ENCODE data around the gene FOXK1. TPM values are rescaled to one million over a fixed set of nuclear protein-coding genes. Genes with fewer than 3 reads are reported as not detected.

Gene FOXK1
- total RNA-seq, 2 donors from 2014 or later, result 29.6 to 30.8 TPM

DNA sequence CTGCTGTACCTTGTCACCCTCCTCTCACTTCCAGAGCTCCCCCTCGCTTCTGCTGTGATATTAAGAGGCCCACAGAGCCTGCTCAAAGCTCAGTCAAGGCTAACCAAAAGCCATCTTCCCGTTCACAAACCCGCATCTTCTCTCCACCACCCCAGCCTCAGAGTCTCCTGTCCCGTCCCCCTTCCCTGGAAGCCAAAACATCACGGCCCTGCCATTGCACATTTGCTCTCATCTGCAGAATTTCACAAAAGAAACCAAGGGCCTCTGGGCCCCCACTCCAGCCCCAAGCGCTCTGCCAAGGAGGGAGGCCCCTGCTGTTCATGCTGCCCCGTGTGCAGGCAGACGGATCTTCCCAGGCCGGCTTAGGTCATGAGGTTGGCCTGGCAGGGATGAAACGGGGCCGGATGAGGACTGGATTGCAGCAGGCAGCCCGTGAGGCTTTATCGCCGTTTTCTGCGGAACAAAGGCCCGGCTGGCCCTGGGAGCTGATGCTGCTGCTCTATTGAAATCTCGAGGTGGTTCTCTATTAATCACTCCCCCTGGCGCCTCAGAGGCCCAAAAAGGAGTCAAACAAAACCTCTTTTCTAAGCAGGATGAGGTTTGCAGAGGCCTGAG lies 31.6 kb upstream of the FOXK1 start:
- Histone ChIP-seq H3K9ac (ENCODE audit: low read depth in 2 of 2, low read length in 2 of 2) (no peak overlapping the region), H3K4me3 (no peak overlapping the region), H3K36me3 (no peaks in the 10 kb centered on the region), H3K4me1 (no peaks in the 10 kb centered on the region), H3K9me3 (no peaks in the 10 kb centered on the region), H3K27me3 (no peaks in the 10 kb centered on the region), H3K27ac (no peak overlapping the region)
- TF ChIP-seq, protein P1, sequence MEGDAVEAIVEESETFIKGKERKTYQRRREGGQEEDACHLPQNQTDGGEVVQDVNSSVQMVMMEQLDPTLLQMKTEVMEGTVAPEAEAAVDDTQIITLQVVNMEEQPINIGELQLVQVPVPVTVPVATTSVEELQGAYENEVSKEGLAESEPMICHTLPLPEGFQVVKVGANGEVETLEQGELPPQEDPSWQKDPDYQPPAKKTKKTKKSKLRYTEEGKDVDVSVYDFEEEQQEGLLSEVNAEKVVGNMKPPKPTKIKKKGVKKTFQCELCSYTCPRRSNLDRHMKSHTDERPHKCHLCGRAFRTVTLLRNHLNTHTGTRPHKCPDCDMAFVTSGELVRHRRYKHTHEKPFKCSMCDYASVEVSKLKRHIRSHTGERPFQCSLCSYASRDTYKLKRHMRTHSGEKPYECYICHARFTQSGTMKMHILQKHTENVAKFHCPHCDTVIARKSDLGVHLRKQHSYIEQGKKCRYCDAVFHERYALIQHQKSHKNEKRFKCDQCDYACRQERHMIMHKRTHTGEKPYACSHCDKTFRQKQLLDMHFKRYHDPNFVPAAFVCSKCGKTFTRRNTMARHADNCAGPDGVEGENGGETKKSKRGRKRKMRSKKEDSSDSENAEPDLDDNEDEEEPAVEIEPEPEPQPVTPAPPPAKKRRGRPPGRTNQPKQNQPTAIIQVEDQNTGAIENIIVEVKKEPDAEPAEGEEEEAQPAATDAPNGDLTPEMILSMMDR (IDR thresholded peaks at IDR 0.05), result no peak
- intact Hi-C loops (cut with DNase I), result no loop called here
- no peak for DNase-seq

DNA sequence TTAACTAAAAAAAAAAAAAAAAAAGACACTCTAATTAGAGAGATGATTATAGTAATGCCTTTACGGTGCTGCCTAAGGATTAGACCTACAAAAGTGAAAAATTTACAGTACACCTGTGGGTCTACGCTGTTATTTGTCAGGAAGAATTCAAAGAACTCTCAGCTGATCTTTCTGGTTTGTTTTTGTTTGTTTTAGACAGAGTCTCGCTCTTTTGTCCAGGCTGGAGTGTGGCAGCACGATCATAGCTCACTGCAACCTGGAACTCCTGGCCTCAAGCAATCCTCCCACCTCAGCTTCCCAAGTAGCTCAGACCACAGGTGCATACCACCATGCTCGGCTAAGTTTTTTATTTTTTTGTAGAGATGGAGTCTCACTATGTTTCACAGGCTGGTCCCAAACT lies 28.3 kb upstream of the FOXK1 start:
- intact Hi-C loops (cut with DNase I), result no loop called here

DNA sequence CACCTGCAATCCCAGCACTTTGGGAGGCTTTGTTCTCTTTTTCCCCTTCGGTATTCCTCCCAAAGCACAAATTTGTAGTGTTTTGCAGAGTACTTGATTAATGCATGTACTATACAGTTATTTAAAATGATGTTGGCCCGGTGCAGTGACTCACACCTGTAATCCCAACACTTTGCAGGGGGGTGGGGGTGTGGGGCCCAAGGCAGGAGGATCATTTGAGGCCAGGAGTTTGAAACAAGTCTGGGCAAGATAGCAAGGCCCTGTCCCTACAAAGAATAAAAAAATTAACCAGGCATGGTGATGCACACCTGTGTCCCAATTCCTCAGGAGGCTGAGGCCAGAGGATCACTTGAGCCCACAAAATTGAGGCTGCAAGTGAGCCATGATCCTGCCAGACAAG lies 26.8 kb upstream of the FOXK1 start:
- Histone ChIP-seq H3K4me3 (no peak overlapping the region), H3K27me3 (no peaks in the 10 kb centered on the region), H3K9me3 (no peaks in the 10 kb centered on the region), H3K4me1 (no peaks in the 10 kb centered on the region), H3K27ac (no peak overlapping the region), H3K9ac (ENCODE audit: low read depth in 2 of 2, low read length in 2 of 2) (no peak overlapping the region), H3K36me3 (no peaks in the 10 kb centered on the region)
- intact Hi-C loops (cut with DNase I), result no loop called here
- TF ChIP-seq, protein P1 (IDR thresholded peaks at IDR 0.05), result no peak
- DNase-seq, result no peak

More for the DNA sequence above, 28.3 kb upstream of the FOXK1 start:
- H3K4me3 ChIP-seq, result no peak overlapping the region
- no peaks in the 10 kb centered on the region for H3K27me3 ChIP-seq
- H3K4me1 ChIP-seq, result no peaks in the 10 kb centered on the region
- no peak overlapping the region for H3K27ac ChIP-seq
- H3K36me3 ChIP-seq, result no peaks in the 10 kb centered on the region
- H3K9ac ChIP-seq (ENCODE audit: low read depth in 2 of 2, low read length in 2 of 2), result no peak overlapping the region
- H3K9me3 ChIP-seq, result no peaks in the 10 kb centered on the region
- TF ChIP-seq, protein P1 (IDR thresholded peaks at IDR 0.05), result no peak
- DNase-seq, result no peak

DNA sequence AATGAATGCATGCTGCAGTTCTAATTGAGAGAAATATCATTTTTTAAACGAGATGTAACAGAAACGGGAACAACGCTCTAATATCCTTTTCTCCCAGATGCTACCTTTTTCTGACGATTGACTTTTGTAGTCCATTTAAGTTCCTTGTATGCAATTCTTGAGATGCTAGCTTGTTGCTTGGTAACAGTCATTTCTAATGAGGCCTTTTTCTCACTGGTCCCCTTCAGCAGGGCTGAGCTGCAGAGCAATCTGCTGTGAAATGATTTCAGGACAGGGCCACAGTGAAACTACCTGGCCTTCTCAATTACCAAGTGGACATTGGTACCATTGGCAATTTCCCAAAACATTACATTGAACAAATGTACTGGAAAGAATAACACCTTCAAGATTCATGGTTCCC lies 26.2 kb upstream of the FOXK1 start:
- no peak overlapping the region for H3K4me3 ChIP-seq
- H3K27ac ChIP-seq, result no peak overlapping the region
- no peak for DNase-seq
- H3K9ac ChIP-seq (ENCODE audit: low read depth in 2 of 2, low read length in 2 of 2), result no peak overlapping the region
- no peaks in the 10 kb centered on the region for H3K4me1 ChIP-seq
- H3K9me3 ChIP-seq, result no peaks in the 10 kb centered on the region
- TF ChIP-seq, protein P1 (IDR thresholded peaks at IDR 0.05), result no peak
- no peaks in the 10 kb centered on the region for H3K36me3 ChIP-seq
- intact Hi-C loops (cut with DNase I), result no loop called here
- H3K27me3 ChIP-seq, result no peaks in the 10 kb centered on the region

DNA sequence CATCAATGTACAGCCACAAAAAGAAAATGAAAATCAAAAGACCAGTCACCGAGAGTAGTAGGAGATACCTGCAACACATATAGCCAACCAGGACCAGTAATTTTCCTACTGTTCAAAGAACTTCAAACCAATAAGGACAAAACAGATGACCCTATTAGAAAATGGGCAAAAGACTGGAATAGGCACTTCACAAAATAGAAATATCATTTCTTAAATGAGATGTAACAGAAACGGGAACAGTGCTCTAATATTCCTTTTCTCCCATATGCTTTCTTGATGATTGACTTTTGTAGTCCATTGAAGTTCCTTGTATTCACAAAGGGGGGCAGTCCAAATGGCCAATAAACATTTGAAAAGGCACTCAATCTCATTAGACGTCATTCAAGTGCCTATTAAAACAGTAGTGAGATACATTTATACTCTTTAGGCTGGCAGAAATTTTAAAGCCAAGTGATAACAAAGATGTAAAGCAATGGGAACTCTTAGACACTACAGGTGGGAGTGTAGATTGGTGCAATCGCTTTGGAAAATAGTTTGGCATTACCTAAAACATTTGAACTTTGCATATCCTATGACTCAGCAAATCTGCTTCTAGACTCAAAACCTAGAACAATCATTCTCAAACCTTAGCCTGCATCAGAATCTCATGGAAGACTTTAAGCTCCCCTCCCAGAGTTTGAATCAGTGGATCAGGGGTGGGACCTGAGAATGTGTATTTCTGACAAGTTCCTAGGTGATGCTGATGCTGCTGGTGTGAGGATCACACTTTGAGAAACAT lies 24.3 kb upstream of the FOXK1 start:
- no peak for DNase-seq
- TF ChIP-seq, protein P1 (IDR thresholded peaks at IDR 0.05), result no peak

More for the DNA sequence above, 24.3 kb upstream of the FOXK1 start:
- H3K4me3 ChIP-seq, result no peak overlapping the region
- no peak overlapping the region for H3K27ac ChIP-seq
- no peak overlapping the region for H3K9ac ChIP-seq (ENCODE audit: low read depth in 2 of 2, low read length in 2 of 2)
- H3K36me3 ChIP-seq, result no peaks in the 10 kb centered on the region
- H3K27me3 ChIP-seq, result no peaks in the 10 kb centered on the region
- H3K9me3 ChIP-seq, result no peaks in the 10 kb centered on the region
- intact Hi-C loops (cut with DNase I), result no loop called here
- H3K4me1 ChIP-seq, result no peaks in the 10 kb centered on the region

Measured in colonic mucosa (tissue), 4 donors.